Activated naive CD4-positive, alpha-beta T cell treated with anti-CD3 and anti-CD28 coated beads, Interleukin-2, amount 10 ng/mL, durations not matched to agents 7 days and 5 days (primary cell): ENCODE results near the gene ADSS1.
A peak's percentile ranks its signal among the peaks of the same experiment; 100 is the strongest.

Experiments
- CTCF ChIA-PET: fragments of 350-600 bp; sonication (Branson Sonifier 250); formaldehyde crosslinking; loops from one replicate; lab custom pipeline; 2021; ENCODE audit warnings: antibody characterized with exemption; lab: Charles Lee
- DNase-seq: peaks from one replicate; pipeline ENCODE4 v3.0.0-alpha.2; 2020
- H3K27ac Mint-ChIP-seq: one replicate; pipeline ENCODE4 v1.8.0; 2021; ENCODE audit warnings: mild to moderate bottlenecking, moderate library complexity, mixed read lengths
- H3K27me3 Mint-ChIP-seq: one replicate; pipeline ENCODE4 v1.8.0; 2021; ENCODE audit warnings: mild to moderate bottlenecking, mixed read lengths
- H3K36me3 Mint-ChIP-seq: one replicate; pipeline ENCODE4 v1.8.0; 2021; ENCODE audit warnings: mixed read lengths
- H3K4me1 Mint-ChIP-seq: one replicate; pipeline ENCODE4 v1.8.0; 2021; ENCODE audit warnings: mixed read lengths
- H3K4me3 Mint-ChIP-seq: one replicate; pipeline ENCODE4 v1.8.0; 2021; ENCODE audit warnings: mild to moderate bottlenecking, moderate library complexity, mixed read lengths
- H3K9me3 Mint-ChIP-seq: one replicate; pipeline ENCODE4 v1.8.0; 2021; ENCODE audit warnings: mixed read lengths

Gene ADSS1

GRCh38 chr14:104710071-104710735 lies 13.8 kb upstream of the ADSS1 start:
- H3K4me3 Mint-ChIP-seq: no peak overlapping the region
- H3K27me3 Mint-ChIP-seq: no peaks in the 10 kb centered on the region
- H3K4me1 Mint-ChIP-seq: peaks cover 6% of the 10 kb centered on the region
- no peaks in the 10 kb centered on the region for H3K9me3 Mint-ChIP-seq
- peaks cover 16% of the 10 kb centered on the region for H3K36me3 Mint-ChIP-seq
- CTCF ChIA-PET: interaction anchor here (1.3 to 1.8 kb wide), 5 partner anchors 12 to 58 kb away, joined by 3 to 8 read pairs (median 5); no protein-coding TSS in a partner anchor
- DNase-seq: no peak
- H3K27ac Mint-ChIP-seq: no peak overlapping the region

GRCh38 chr14:104712881-104713734 lies 10.9 kb upstream of the ADSS1 start:
- Mint-ChIP-seq H3K4me3 (no peak overlapping the region), H3K27me3 (no peaks in the 10 kb centered on the region), H3K36me3 (peaks cover 24% of the 10 kb centered on the region), H3K9me3 (no peaks in the 10 kb centered on the region), H3K4me1 (peaks cover 4% of the 10 kb centered on the region), H3K27ac (no peak overlapping the region)
- DNase-seq: no peak
- CTCF ChIA-PET: interaction anchor here (0.7 kb wide), 1 partner anchor 19 kb away, joined by 3 read pairs; no protein-coding TSS in a partner anchor

- Mint-ChIP-seq H3K36me3 (peaks cover 22% of the 10 kb centered on the region), H3K27me3 (no peaks in the 10 kb centered on the region), H3K4me3 (no peak overlapping the region), H3K9me3 (no peaks in the 10 kb centered on the region), H3K4me1 (no peaks in the 10 kb centered on the region), H3K27ac (no peak overlapping the region)
- no peak for DNase-seq
- CTCF ChIA-PET: no interaction called here
Measured at GRCh38 chr14:104714066-104714465, 10.0 kb upstream of the ADSS1 start.

GRCh38 chr14:104714681-104715080 lies 9.3 kb upstream of the ADSS1 start:
- H3K36me3 Mint-ChIP-seq: peaks cover 23% of the 10 kb centered on the region
- H3K27me3 Mint-ChIP-seq: no peaks in the 10 kb centered on the region
- CTCF ChIA-PET: no interaction called here
- no peak overlapping the region for H3K27ac Mint-ChIP-seq
- H3K4me1 Mint-ChIP-seq: no peaks in the 10 kb centered on the region
- DNase-seq: no peak
- H3K4me3 Mint-ChIP-seq: no peak overlapping the region
- H3K9me3 Mint-ChIP-seq: no peaks in the 10 kb centered on the region

GRCh38 chr14:104715416-104715815 lies 8.6 kb upstream of the ADSS1 start:
- Mint-ChIP-seq H3K27me3 (no peaks in the 10 kb centered on the region), H3K4me1 (no peaks in the 10 kb centered on the region), H3K36me3 (peaks cover 23% of the 10 kb centered on the region), H3K4me3 (no peak overlapping the region), H3K9me3 (no peaks in the 10 kb centered on the region), H3K27ac (no peak overlapping the region)
- CTCF ChIA-PET: interaction anchor here (0.6 kb wide), 1 partner anchor 85 kb away, joined by 3 read pairs; no protein-coding TSS in a partner anchor
- no peak for DNase-seq

- CTCF ChIA-PET: interaction anchor here (0.6 kb wide), 1 partner anchor 86 kb away, joined by 3 read pairs; no protein-coding TSS in a partner anchor
- no peak overlapping the region for H3K27ac Mint-ChIP-seq
- no peak overlapping the region for H3K4me3 Mint-ChIP-seq
- no peaks in the 10 kb centered on the region for H3K9me3 Mint-ChIP-seq
- DNase-seq: no peak
- H3K27me3 Mint-ChIP-seq: no peaks in the 10 kb centered on the region
- no peaks in the 10 kb centered on the region for H3K4me1 Mint-ChIP-seq
- peaks cover 21% of the 10 kb centered on the region for H3K36me3 Mint-ChIP-seq
Measured at GRCh38 chr14:104715871-104716270, 8.2 kb upstream of the ADSS1 start.

GRCh38 chr14:104717137-104717536 lies 6.9 kb upstream of the ADSS1 start:
- Mint-ChIP-seq H3K4me1 (no peaks in the 10 kb centered on the region), H3K27ac (peak overlapping the region; percentile 59), H3K36me3 (peaks cover 21% of the 10 kb centered on the region), H3K27me3 (no peaks in the 10 kb centered on the region), H3K9me3 (no peaks in the 10 kb centered on the region), H3K4me3 (no peak overlapping the region)
- DNase-seq: no peak
- CTCF ChIA-PET: no interaction called here

- Mint-ChIP-seq H3K36me3 (peaks cover 22% of the 10 kb centered on the region), H3K9me3 (no peaks in the 10 kb centered on the region), H3K4me3 (no peak overlapping the region), H3K27ac (no peak overlapping the region), H3K27me3 (no peaks in the 10 kb centered on the region), H3K4me1 (no peaks in the 10 kb centered on the region)
- CTCF ChIA-PET: no interaction called here
- DNase-seq: no peak
Measured at GRCh38 chr14:104717646-104718045, 6.4 kb upstream of the ADSS1 start.

GRCh38 chr14:104718147-104718546 lies 5.9 kb upstream of the ADSS1 start:
- H3K9me3 Mint-ChIP-seq: no peaks in the 10 kb centered on the region
- peaks cover 22% of the 10 kb centered on the region for H3K36me3 Mint-ChIP-seq
- CTCF ChIA-PET: no interaction called here
- peak overlapping the region; percentile 62 for H3K27ac Mint-ChIP-seq
- H3K4me1 Mint-ChIP-seq: no peaks in the 10 kb centered on the region
- DNase-seq: no peak
- H3K4me3 Mint-ChIP-seq: no peak overlapping the region
- no peaks in the 10 kb centered on the region for H3K27me3 Mint-ChIP-seq

- Mint-ChIP-seq H3K9me3 (no peaks in the 10 kb centered on the region), H3K27ac (no peak overlapping the region), H3K4me1 (no peaks in the 10 kb centered on the region), H3K36me3 (peaks cover 18% of the 10 kb centered on the region), H3K4me3 (no peak overlapping the region), H3K27me3 (no peaks in the 10 kb centered on the region)
- CTCF ChIA-PET: no interaction called here
- DNase-seq: no peak
Measured at GRCh38 chr14:104718871-104719270, 5.2 kb upstream of the ADSS1 start.

- Mint-ChIP-seq H3K4me3 (no peak overlapping the region), H3K4me1 (no peaks in the 10 kb centered on the region), H3K36me3 (peaks cover 16% of the 10 kb centered on the region), H3K27me3 (no peaks in the 10 kb centered on the region), H3K9me3 (no peaks in the 10 kb centered on the region), H3K27ac (no peak overlapping the region)
- no peak for DNase-seq
- CTCF ChIA-PET: no interaction called here
Measured at GRCh38 chr14:104719343-104719742, 4.7 kb upstream of the ADSS1 start.

GRCh38 chr14:104721505-104722431 lies 2.3 kb upstream of the ADSS1 start:
- H3K4me3 Mint-ChIP-seq: no peak overlapping the region
- H3K4me1 Mint-ChIP-seq: no peaks in the 10 kb centered on the region
- H3K36me3 Mint-ChIP-seq: peaks cover 14% of the 10 kb centered on the region
- no peaks in the 10 kb centered on the region for H3K9me3 Mint-ChIP-seq
- peak overlapping the region; percentile 19 for H3K27ac Mint-ChIP-seq
- peaks cover 20% of the 10 kb centered on the region for H3K27me3 Mint-ChIP-seq
- no peak for DNase-seq
- CTCF ChIA-PET: interaction anchor here (0.9 to 1.8 kb wide), 3 partner anchors 11 to 31 kb away, joined by 4 to 5 read pairs (median 4); partner anchors contain the start of gene SIVA1

GRCh38 chr14:104722938-104723650 lies 935 bp upstream of the ADSS1 start:
- Mint-ChIP-seq H3K4me1 (no peaks in the 10 kb centered on the region), H3K27ac (no peak overlapping the region), H3K36me3 (peaks cover 6% of the 10 kb centered on the region), H3K27me3 (peaks cover 29% of the 10 kb centered on the region), H3K9me3 (no peaks in the 10 kb centered on the region), H3K4me3 (no peak overlapping the region)
- DNase-seq: no peak
- CTCF ChIA-PET: interaction anchor here (1.2 to 1.8 kb wide), 4 partner anchors 13 to 103 kb away, joined by 3 to 5 read pairs (median 4); partner anchors contain the start of gene SIVA1
